NCI-H146 treated with DMSO at 0.1 percent for 48 hours (cell line): Measurements from ENCODE around the gene TMEM51.

Source experiments
- DNase-seq: peaks from one replicate; lab custom pipeline; 2025; ENCODE audit not compliant: unreplicated experiment; lab: John Stamatoyannopoulos, UW

Gene TMEM51, protein sequence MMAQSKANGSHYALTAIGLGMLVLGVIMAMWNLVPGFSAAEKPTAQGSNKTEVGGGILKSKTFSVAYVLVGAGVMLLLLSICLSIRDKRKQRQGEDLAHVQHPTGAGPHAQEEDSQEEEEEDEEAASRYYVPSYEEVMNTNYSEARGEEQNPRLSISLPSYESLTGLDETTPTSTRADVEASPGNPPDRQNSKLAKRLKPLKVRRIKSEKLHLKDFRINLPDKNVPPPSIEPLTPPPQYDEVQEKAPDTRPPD

DNA sequence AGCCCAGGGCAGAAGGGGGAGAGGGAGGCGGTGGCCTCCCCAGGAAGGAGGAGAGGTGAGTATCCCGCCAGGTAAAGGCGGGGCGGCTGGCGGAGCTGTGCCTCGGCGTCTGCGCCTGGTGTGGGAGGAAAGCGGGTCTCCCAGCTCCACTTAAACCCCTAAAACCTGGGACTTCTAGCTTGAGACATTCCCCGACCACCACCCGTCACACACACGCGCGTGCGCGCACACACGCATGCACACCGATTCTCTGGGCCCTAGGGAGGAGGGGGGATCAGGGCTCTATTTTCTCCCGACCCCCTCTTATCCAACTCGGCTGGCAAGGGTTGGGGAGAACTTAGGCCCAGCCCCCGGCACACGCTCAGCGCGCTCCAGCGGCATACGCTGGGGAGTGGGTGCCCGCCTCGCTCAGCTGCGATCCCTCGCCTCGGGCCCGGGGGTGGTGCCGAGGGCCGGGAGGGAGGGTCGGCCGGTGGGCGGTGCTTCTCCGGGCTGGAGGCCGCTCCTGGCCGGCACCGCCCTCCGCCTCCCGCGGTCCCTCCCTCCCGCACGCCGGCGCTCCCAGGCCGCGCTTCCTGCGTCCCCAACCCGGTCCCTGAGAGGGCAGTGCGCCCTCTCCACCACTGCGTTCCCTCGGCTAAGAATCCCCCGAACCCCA lies at the start of gene TMEM51:
Gene TMEM51, plus strand, starts transcription at position 564 of the 658 bp plus-strand sequence. CDS start 61,341 bp downstream, outside the sequence.
- peak; percentile 48 for DNase-seq

DNA sequence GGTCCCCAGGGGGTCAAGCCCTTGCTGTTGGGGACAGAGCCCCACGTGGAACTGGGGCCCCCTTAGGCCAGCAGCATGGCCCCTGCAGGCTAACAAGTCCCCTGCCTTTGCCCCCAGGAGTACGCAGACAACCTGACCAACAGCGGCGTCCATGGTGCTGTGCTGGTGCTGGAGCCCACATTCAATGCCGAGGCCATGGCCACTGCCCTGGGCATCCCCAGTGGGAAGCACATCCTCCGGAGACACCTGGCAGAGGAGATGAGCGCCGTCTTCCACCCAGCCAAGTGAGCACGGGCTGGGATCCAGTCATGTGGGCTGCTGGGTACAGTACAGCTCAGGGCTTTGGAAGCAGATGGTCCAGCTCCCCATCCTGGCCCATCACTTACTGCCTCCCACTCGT lies 49.6 kb upstream of the TMEM51 start:
- no peak for DNase-seq

DNA sequence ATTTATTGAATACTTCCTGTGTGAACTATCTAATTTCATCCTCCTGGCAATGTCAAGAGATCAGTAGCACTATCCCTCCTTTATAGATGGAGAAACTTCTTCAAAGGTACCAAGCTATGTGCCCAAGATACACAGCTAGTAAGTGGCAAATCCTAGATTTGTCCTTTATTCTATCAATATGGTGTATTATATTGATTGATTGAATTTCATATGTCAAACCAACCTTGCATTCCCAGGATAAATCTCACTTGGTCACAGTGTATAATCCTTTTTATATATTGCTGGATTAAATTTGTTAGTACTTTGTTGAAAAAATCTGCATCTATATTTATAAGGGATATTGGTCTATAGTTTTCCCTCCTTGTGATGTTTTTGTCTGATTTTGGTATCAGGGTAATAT lies 48.8 kb upstream of the TMEM51 start:
- no peak for DNase-seq

DNA sequence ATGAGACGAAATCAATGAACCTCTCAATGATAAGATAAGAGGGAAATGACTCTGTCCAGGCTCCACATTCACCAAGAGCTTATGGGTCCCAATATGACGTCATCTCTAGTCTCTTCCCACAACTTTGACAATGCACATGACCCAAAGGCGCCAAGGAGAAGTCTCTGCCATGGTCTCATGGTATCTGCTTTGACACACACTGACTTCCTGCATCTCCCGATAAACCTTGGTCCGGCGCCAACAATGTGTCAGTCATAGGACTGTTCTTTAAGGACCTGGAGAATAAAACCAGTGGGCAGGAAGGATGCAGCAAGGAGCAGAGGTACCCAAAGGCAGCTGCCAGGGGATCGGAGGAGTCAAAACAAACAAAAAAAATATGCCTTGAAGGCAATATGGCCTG lies 46.9 kb upstream of the TMEM51 start:
- no peak for DNase-seq

DNA sequence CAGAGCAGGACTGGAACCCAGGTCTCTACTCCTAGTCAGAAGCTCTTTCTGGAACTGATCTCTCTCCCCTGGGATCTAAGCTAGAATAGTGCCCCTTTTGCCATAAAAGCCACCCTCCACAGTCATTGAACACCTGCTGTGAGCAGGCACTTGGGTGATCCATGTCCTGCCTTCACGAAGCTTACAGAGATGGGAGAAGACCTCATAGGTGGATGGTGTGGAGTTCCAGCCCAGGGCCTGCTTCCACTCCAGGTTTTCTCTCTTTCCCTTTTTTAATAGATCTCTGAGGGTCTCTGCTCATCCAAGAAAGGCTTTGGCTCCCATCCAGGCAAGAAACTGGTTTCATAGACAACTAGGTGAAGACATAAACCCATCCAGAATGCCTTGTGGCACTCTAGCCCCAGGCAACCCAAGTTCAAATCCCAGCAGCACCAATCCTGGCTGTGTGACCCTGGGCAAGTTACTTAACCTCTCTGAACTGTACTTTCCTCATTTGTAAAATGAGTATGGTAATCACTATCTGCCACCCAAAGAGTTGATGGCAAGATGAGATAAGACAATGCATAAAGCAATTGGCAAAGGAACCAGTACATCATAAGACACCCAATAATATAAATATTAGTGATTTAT lies 46.4 kb upstream of the TMEM51 start:
- no peak for DNase-seq

DNA sequence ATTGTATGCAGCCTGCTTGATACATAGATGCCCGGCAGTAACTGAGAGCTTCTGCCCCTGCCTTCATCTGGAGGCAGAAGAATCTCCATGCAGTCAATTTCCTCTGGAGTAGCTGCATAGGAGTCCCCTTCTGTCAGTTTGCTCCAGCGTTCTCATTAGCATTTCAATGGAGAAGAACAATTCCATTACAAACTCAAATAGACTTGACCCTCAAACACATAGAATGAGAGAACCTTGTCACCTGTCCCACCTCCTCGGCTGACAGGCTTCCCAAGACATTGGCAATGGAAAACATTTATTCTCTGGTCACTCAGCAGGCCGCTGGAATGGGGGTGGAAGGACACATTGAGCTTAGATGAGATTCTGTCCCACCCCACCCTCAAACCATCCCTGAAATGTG lies 45.6 kb upstream of the TMEM51 start:
- DNase-seq = no peak

DNA sequence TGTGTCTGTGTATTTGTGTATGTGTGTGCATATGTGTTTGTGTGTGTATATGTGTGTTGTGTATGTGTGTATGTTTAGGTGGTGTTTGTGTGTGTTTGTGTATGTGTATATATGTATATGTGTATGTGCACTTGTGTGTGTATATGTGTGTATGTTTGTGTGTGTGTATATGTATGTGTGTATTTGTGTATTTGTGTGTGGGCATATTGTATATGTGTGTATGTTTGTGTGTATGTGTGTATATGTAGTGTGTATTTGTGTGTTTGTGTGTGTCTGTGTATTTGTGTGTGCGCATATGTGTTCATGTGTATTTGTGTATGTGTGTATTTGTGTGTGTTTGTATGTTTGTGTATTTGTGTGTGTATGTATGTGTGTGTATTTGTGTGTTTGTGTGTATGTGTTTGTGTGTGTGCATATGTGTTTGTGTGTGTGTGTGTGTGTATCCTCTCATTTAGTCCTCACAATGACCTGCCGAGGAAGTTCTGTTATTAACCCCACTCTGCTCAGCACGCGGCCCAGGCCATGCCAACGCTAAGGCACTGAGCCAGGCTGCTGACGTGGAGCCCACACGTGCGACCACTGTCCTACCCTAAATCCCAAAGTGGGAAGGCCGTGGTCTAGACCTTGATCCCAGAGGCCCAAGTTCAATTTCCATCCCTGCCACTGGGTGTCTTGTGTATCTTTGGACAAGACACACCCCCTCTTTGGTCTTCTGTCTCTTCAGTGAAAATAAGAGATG lies 43.2 kb upstream of the TMEM51 start:
- no peak for DNase-seq

DNA sequence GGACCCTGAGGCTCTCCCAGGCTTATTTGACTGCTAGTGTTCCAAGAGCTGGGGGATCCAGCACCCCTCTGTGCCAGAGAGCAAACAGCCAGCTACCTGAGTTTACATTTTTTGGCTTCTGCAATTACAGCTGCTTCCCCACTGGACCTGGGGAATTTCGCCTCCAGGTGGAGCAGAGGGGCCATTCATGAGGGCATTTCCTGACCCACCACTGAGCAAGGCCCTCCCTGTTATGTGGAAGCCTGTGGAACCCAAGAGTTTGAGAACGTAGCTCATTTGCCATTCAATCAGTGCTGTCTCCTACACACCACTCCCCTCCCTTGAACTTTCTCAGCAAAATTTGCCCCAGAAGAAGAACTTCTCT lies 42.7 kb upstream of the TMEM51 start:
- no peak for DNase-seq

DNA sequence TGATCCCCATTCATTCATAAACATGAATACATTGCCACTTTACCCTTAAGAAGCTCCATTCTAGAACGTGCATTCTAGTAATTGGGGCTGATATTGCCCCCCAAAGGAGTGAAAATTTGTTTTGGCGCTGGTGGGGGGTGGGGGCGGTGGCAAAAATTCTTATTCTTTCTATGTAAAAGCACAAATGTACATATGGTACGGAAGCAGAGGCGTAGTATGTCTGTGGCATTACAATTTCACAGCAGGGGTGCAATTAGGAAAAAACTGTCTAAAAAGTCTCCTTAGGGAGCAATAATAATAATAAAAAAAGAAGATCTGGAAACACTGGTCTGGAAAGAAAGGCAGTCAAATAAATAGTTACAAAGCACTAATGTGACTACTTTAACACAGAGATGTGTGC lies 40.4 kb upstream of the TMEM51 start:
- DNase-seq = no peak

DNA sequence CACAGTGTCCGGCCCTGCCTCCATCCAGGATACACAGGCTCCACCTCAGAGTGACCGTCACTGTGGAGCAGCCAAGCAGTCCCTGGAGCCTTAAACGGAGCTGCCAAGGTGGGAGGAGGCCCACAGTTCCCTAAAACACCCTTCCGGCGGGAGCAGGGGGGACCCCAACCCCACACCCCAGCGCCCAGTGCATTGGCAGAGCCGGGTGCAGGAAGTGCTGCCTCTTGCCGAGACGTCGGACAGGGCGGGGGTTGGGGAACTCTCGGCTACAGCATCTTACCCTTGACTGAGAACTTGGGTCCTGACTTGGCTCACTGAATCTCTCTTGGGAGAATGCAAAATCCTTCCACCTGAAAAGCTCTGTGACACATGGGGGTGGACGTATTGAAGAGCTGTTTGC lies 38.7 kb upstream of the TMEM51 start:
- no peak for DNase-seq

DNA sequence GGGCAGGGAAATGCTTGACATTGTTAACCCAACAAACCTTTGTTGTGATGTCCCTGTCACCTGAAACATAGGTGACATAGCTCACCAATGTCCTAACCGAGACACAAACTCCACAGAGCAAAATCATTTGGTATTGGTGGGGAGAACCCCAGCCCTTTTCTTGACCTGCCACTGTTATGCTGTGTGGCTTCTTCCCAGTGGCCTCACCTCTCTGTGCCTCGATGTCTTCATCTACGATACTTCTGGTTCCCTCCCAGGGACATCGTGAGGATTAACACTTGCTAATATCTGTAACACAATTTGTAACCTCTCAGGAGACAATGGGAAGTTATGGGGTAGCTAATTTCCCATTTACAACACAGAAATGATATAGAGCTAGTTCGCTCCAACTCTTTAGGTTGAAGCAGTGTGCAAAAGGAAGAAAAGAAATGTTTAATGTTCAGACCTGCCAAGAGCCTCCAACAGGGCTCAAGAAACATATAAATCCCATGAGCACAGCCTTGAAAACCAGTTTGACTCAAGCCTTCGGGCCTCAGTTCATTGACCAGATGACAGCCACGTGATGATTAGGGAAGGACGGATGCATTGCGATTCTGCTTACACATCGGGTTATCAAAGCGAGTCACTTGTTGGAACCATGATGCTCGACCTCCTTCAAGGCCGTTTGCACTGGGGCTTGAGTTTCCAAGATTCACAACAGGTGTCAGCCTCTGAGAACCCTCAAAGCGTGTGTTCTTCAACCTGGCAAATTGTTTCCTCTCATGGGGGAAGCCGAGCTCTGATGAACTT lies 37.8 kb upstream of the TMEM51 start:
- DNase-seq = no peak

DNA sequence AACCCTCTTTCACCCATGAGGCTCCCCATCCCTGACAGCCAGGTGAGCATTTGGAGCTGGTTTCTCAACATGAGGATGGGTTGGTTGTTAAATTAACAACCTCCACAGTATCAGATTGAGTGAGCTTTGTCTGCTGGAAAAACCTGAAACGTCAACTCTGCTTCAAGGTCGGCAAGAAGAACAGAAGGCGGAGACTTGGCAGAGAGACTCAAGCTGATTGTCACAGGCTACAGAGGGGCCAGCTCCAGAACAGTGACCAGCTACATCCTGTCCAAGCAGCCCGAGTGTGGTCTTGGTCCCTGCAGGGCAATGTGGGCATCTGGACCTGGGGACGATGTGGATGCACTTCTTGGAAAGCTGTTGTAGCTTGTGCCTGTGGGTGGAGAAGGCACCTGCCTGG lies 36.6 kb upstream of the TMEM51 start:
- DNase-seq = no peak

DNA sequence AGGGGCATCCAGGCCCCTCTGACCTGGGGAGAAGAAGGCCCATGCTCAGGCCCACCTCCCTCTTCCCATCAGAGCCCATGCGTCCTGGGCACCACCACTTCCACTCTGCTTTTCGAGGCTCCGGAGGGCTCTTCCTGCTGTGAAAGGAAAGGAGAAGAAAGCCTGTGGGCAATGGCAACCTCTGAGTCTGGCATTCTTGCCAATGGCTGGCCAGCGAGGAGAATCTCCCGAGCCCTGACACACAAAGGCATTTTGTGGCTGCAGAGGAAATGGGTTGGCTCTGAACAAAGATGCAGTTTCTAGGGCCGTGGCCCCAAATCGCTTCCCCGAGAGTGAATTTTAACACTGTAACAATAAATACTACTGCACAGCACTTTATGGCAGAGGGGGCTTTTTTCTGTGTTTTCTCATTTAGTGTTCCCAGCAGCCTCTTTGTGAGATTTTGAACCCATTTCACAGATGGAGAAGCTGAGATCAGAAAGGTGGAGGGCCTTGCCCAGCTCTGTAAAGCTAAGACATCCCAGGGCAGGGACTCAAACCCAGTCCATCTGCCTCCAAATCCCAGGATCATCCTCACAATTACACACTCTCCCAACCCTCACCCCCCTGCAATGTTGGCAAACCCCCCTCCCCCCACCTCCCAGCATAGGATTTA lies 35.7 kb upstream of the TMEM51 start:
- DNase-seq = no peak

DNA sequence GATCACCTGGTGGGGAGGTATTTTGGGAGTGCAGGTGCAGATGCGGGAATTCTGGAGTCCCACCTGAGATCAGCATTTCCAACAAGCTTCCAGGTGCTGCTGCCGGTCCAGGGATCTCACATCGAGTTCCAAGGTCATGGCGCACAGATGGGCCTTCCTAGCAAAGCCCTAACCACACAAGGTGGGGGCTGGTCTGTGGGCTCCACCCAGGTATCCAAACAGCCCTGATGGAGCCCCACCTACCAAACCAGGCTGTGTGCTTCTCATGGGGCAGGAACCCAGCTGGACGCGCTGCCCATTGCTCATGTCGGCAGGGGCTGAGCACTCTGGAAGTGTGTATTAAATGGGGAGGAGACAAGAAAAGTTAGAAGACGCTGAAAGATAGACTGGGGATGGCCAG lies 35.0 kb upstream of the TMEM51 start:
- DNase-seq = no peak

DNA sequence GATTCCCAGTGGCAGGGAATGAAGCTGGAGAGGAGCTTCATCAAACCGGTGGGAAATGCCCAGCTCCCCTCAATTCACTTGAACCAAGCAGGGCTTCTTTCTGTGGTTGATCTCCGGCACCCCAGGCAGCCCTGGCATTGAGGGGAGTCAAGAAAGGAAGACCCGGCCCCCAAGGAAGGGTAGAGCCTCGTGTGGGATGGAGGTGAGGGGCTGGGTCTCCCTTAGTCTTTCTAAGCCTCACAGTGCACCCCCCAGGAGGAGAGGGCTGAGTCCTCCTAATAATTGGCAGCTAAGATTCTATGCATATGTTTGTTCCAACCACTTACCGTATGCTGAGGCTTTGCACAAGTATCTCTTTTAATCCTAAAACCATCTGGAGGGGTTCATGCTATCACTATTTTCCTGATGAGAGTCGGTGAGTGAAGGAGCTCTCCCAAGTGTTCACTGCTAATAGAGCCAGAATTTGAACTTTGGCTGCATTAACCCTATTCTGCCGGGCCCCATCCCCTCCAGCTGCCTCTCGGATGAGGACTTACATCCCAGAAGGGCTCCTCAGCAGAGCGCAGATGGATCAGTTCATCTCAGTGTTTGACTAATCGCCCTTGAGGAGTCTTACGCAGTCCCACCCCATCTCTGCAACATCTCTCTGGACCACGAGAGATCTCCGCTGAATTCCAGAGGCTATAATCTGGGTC lies 33.1 kb upstream of the TMEM51 start:
- DNase-seq = no peak

DNA sequence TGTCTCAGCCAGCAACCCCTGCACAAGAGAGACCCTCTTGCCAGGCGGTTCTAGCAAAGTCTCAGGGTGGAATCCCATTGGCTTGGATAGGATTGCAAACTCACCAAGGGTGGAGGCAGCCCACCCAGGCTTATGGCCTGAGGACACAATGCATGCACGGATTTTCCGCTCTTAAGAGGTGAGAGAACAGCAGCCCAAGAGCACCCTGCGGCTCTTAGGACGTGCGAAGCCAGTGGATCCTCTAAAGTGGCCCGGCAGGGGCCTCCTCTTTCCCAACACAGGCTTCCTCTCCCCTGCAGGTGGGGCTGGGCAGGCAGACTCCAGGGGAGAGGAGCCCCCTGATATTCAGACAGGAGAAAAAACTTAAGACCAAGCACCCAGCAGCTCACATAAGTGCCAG lies 31.2 kb upstream of the TMEM51 start:
- no peak for DNase-seq

DNA sequence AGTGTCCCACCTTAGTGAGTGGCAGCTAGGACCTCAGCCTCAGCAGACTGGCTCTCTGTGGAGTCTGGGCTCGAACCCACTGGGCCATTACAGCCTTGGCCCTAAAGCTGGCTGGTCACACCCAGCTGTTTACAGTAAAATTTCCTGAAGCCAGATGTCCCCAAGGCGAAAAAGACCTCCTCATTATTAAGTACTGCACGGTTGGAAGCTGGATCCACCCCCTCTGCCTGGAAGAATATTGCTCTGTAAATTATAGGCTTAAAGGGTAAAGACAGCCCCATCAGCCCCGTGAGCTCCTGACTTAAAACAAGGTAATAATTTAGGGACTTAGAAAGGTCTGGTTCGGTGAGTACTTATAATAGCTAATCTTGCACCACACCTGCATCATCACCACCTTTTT lies 30.3 kb upstream of the TMEM51 start:
- no peak for DNase-seq

DNA sequence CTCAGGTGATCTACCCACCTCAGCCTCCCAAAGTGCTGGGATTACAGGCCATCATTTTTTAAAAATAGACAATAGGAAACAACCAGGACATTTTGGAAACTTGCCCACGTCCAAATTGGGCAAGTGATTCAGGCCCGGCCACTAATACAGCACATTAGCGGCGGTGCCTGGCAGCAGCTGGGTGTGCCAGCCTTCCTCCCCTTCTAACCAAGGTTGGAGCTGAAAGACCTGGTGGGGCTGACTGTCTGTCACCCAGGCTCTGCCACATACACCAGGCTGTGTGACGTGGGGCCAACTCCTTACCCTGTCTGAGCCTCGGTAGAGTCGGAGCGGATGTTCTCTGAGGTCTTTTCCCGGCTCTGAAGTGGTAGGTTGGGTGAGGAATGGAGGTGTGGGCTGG lies 29.6 kb upstream of the TMEM51 start:
- no peak for DNase-seq

DNA sequence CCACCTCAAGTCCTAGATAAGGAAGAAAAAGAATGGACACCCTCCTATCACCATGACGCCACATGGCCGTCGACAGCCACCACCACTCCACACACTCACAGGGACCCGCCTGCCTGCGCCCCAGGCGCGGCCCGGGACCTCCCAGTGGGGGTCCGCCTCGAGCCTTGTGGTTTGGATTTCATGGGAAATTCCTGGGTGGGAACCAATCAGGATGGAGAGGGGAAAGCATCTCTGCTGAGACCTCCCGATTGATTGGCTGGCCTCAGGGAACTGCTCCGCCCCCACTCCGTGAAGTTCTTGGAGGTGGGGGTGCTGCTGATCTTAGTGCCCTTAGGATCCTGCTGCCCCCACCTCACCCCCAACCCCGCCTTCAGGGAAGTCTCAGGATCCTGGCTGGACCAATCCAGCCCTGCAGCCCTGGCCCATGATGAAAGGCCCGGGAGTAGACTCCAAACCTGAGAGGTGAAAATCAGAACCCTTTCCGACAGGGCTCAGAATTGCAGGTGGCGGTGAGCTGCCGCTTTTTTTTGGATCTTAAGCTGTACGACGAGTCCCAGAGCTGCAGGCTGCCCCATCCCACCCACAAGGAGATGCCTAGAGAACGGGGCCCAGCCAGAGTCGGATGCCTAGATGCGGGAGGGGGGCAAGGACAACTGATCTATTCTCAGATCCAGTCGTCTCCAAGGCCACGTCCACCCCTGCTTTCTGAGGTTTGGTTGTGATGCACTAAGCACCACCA lies 29.0 kb upstream of the TMEM51 start:
- DNase-seq = no peak
